Left ventricle myocardium inferior (tissue), 1 donor: ENCODE data around the gene CLEC4A. TPM values are rescaled to one million over a fixed set of nuclear protein-coding genes. Genes with fewer than 3 reads are reported as not detected.

Experiments
- DNase-seq: peaks from one replicate; pipeline ENCODE4 v3.0.0-alpha.2; 2020
- H3K27ac ChIP-seq: fragments of 200-600 bp; replicated peaks from 2 replicates; pipeline ENCODE4 v1.8.0; 2021
- H3K27me3 ChIP-seq: fragments of 200-600 bp; 2 replicates; pipeline ENCODE4 v1.8.0; 2021; ENCODE audit warnings: low read depth
- H3K36me3 ChIP-seq: fragments of 200-600 bp; 2 replicates; pipeline ENCODE4 v1.8.0; 2021
- H3K4me1 ChIP-seq: fragments of 200-600 bp; 2 replicates; pipeline ENCODE4 v1.8.0; 2021
- H3K4me3 ChIP-seq: fragments of 200-600 bp; 2 replicates; pipeline ENCODE4 v1.8.0; 2021; ENCODE audit warnings: mild to moderate bottlenecking, moderate library complexity
- H3K9me3 ChIP-seq: fragments of 200-600 bp; replicated peaks from 2 replicates; pipeline ENCODE4 v1.8.0; 2021
- intact Hi-C: fragments of 100-400 bp; cut with micrococcal nuclease; formaldehyde crosslinking; loops from one replicate; pipeline ENCODE4 v1.11.0; 2022
- total RNA-seq: library from RNA; stranded (reverse); fragmentation: NEBNext Ultra II Directional; extraction: Animal tissue kit (Norgen Biotek cat#: 25700); gene quantifications from one replicate; pipeline ENCODE4 v1.2.1, GENCODE V29; 2021
- TF ChIP-seq, protein P1 (sequence below): fragments of 200-600 bp; IDR thresholded peaks from 2 replicates; pipeline ENCODE4 v1.8.0; 2021; ENCODE audit warnings: antibody characterized with exemption, mild to moderate bottlenecking, borderline replicate concordance
- donor health status: DM: no; HTN: yes; CAD: no; lungs with severe emphysema.

Gene CLEC4A
- total RNA-seq, 1 donor from 2014 or later, result 1.5 TPM

DNA sequence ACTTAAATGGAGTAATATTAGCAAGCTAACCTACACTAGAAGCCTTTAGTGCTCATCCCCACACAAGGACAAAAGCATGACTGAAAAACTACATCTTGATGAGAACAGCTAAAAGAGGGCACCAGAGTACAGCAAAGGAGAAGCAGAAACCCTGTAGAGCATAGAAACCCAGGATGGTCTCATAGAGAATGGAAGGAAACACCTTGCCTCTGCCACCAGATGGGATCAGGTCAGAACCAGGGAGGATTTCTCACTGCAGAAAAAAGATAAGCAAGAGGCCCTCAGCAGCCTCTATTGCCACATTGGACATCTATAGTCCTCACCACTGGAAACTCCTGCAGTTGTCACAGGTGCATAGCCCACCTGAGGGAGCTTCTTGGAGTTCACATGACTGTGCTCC is 19.8 kb downstream of the CLEC4A start:
- TF ChIP-seq, protein P1, sequence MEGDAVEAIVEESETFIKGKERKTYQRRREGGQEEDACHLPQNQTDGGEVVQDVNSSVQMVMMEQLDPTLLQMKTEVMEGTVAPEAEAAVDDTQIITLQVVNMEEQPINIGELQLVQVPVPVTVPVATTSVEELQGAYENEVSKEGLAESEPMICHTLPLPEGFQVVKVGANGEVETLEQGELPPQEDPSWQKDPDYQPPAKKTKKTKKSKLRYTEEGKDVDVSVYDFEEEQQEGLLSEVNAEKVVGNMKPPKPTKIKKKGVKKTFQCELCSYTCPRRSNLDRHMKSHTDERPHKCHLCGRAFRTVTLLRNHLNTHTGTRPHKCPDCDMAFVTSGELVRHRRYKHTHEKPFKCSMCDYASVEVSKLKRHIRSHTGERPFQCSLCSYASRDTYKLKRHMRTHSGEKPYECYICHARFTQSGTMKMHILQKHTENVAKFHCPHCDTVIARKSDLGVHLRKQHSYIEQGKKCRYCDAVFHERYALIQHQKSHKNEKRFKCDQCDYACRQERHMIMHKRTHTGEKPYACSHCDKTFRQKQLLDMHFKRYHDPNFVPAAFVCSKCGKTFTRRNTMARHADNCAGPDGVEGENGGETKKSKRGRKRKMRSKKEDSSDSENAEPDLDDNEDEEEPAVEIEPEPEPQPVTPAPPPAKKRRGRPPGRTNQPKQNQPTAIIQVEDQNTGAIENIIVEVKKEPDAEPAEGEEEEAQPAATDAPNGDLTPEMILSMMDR, result no peak
- peaks cover 18% of the 10 kb centered on the region for H3K27me3 ChIP-seq
- H3K36me3 ChIP-seq, result peaks cover 6% of the 10 kb centered on the region
- no peak for DNase-seq
- H3K4me3 ChIP-seq, result no peak overlapping the region
- H3K9me3 ChIP-seq, result peaks cover 16% of the 10 kb centered on the region
- peaks cover 7% of the 10 kb centered on the region for H3K4me1 ChIP-seq
- intact Hi-C loops, result no loop called here
- H3K27ac ChIP-seq, result no peak overlapping the region

DNA sequence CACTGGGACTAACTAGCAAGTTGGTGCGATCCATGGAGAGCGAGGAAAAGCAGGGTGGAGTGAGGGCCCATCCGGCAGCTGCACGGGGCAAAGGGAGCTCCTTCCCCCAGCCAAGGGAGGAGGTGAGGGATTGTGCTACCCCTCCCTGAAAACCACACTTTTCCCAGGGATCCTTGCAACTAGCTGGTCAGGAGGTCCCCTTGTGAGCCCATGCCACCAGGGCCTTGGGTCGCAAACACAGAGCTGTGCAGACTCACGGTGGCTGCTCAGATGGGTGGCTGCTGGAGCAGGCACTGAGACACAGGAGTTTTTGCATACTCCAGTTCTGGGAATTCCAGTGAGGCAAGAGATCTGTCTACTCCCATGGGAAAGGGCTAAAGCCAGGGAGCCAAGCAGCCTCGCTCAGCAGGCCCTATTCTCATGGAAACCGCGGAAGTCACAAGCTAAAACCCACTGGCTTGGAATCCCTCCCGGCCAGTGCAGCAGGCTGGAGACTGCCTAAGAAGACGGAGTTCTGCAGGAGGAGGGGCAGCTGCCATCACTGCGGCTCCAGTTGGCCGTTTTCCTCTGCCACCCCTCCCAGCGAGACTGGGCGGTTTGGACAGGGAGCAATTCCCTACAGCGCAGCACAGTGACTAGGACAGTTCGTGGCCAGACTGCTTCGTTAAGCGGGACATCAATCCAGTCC is 22.5 kb downstream of the CLEC4A start:
- intact Hi-C loops, result no loop called here
- Histone ChIP-seq H3K4me1 (peaks cover 3% of the 10 kb centered on the region), H3K4me3 (peak overlapping the region; percentile 37), H3K27me3 (peaks cover 18% of the 10 kb centered on the region), H3K36me3 (peaks cover 6% of the 10 kb centered on the region), H3K27ac (peak overlapping the region; percentile 56), H3K9me3 (peaks cover 16% of the 10 kb centered on the region)
- DNase-seq, result peak; percentile 50
- TF ChIP-seq, protein P1, result no peak

DNA sequence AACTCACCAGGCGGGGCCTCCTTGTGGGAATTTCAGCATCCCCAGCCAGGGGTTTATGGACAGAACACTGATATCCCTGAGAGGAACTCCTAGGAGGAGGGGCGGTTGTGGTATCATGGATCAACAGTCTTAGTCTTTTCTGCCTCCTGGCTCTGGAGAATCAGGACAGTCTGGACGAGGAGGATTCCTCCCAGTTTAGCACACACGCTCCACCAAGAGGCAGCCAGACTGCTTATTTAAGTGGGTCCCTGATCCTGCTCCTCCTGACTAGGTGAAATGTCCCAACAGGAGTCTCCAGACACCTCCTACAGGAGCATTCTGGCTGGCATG is 23.0 kb downstream of the CLEC4A start:
- peaks cover 5% of the 10 kb centered on the region for H3K36me3 ChIP-seq
- H3K4me1 ChIP-seq, result peaks cover 3% of the 10 kb centered on the region
- peak overlapping the region; percentile 37 for H3K4me3 ChIP-seq

DNA sequence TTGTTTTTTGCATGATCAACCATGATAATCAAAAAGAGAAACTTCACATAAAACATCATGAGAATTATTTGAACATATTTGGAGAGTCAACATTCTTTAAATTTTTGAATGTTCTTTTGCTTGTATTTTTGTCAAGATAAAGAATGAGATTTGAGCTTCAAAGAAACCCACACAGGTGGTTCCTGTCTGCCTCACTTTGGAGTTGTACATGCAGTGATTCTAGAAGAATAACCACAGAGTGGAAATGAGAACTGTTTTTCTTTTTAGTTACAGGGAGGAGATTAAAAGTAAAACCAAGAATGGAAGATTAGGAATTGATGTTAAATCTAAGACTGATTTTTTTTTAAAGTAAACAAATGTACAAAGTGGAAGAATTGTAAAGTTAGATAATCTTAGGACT is 31.1 kb downstream of the CLEC4A start:
- Histone ChIP-seq H3K27me3 (peaks cover 30% of the 10 kb centered on the region), H3K4me1 (no peaks in the 10 kb centered on the region), H3K36me3 (no peaks in the 10 kb centered on the region), H3K9me3 (no peaks in the 10 kb centered on the region), H3K27ac (no peak overlapping the region), H3K4me3 (no peak overlapping the region)
- TF ChIP-seq, protein P1, result no peak
- intact Hi-C loops, result no loop called here
- no peak for DNase-seq

More for the DNA sequence above, 23.0 kb downstream of the CLEC4A start:
- Histone ChIP-seq H3K27me3 (peaks cover 18% of the 10 kb centered on the region), H3K27ac (peak overlapping the region; percentile 56), H3K9me3 (peaks cover 12% of the 10 kb centered on the region)
- TF ChIP-seq, protein P1, result no peak
- intact Hi-C loops, result no loop called here
- no peak for DNase-seq

DNA sequence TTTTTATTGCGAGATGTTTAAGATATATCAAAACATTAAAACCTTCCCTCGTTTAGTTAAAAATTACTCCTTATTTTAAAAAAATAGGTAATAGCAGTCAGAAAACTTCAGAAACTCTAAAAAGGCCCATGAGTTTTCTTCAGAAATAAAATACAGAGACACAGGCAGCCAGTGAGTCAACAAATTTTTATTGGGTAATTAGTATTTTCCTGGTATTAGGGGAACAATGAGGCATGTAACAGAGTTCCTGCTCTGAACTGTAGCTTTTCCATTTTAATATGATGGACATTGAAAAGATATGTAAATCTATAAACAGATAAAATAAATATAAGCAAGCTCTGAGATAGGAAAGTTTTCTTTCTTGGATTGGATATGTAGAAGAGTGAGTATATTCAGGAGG is 33.0 kb downstream of the CLEC4A start:
- peaks cover 30% of the 10 kb centered on the region for H3K27me3 ChIP-seq
- no peaks in the 10 kb centered on the region for H3K36me3 ChIP-seq
- DNase-seq, result no peak
- H3K4me3 ChIP-seq, result no peak overlapping the region
- intact Hi-C loops, result no loop called here
- no peaks in the 10 kb centered on the region for H3K4me1 ChIP-seq
- no peaks in the 10 kb centered on the region for H3K9me3 ChIP-seq
- TF ChIP-seq, protein P1, result no peak
- no peak overlapping the region for H3K27ac ChIP-seq

DNA sequence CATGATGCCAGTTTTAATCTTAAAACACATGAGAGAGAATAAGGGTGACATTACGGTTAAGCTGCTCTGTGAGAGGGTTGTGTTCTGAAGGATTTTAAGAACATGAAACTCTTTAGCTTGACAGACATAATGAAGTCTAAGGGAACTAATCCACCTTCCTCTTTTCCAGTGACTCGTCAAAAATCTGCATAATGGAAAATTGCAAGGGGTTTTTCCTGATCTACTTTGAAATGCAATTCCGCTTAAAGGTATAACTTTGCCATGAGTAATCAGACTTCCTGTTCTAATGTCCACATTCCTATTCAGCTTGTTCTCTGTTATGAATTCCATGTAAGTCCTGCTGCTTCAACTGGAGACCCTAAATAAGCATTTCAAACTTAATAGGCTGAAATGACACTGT is 33.4 kb downstream of the CLEC4A start, which contains the start of gene ZNF705A:
Gene ZNF705A (plus strand): TSS at position 171 of the 400 bp plus-strand sequence. CDS start 15,611 bp downstream, outside the sequence.
- TF ChIP-seq, protein P1, result no peak
- intact Hi-C loops, result no loop called here
- H3K27me3 ChIP-seq, result peaks cover 30% of the 10 kb centered on the region
- H3K4me1 ChIP-seq, result no peaks in the 10 kb centered on the region
- H3K36me3 ChIP-seq, result no peaks in the 10 kb centered on the region
- DNase-seq, result no peak
- H3K27ac ChIP-seq, result no peak within 1 kb of the TSS
- no peaks in the 10 kb centered on the region for H3K9me3 ChIP-seq
- no peak within 1 kb of the TSS for H3K4me3 ChIP-seq
